HepG2 (cell line): ENCODE results near the gene PTGIS. TPM values are rescaled to one million over a fixed set of nuclear protein-coding genes. Genes with fewer than 3 reads are reported as not detected.

Experiments used
- ATF1 ChIP-seq: IDR thresholded peaks from 2 replicates; pipeline ENCODE4 v1.6.1; 2016; ENCODE audit warnings: mild to moderate bottlenecking, control low read depth
- ATRX ChIP-seq: sonication (generic); formaldehyde crosslinking; IDR thresholded peaks from 2 replicates; pipeline ENCODE4 v1.4.0; 2020; ENCODE audit warnings: missing genetic modification reagents, borderline replicate concordance
- HMGA1 ChIP-seq: sonication (generic); formaldehyde crosslinking; conservative IDR thresholded peaks from 2 replicates; pipeline ENCODE4 v1.4.0; 2020; ENCODE audit warnings: missing genetic modification reagents
- KDM5A ChIP-seq: fragments of 200-600 bp; sonication (generic); IDR thresholded peaks from 2 replicates; pipeline ENCODE4 v1.7.0; 2018; ENCODE audit warnings: antibody characterized with exemption, mild to moderate bottlenecking, low read length, borderline replicate concordance
- MIER2 ChIP-seq: IDR thresholded peaks from 2 replicates; pipeline ENCODE4 v1.6.1; 2016; ENCODE audit warnings: missing biosample characterization, missing genetic modification reagents
- PCBP1 ChIP-seq: fragments of 200-400 bp; formaldehyde crosslinking; IDR thresholded peaks from 2 replicates; pipeline ENCODE4 v1.6.1; 2017; ENCODE audit warnings: mild to moderate bottlenecking, low read depth, low read length, borderline replicate concordance
- RARA ChIP-seq: IDR thresholded peaks from 2 replicates; pipeline ENCODE4 v1.6.1; 2016; ENCODE audit warnings: missing genetic modification reagents, missing compliant biosample characterization
- TOE1 ChIP-seq: sonication (generic); formaldehyde crosslinking; IDR thresholded peaks from 2 replicates; pipeline ENCODE4 v1.4.0; 2020; ENCODE audit warnings: mild to moderate bottlenecking, missing genetic modification reagents
- WIZ ChIP-seq: sonication (generic); formaldehyde crosslinking; IDR thresholded peaks from 2 replicates; pipeline ENCODE4 v1.5.1; 2020; ENCODE audit warnings: mild to moderate bottlenecking, missing genetic modification reagents
- ZBTB7A ChIP-seq: sonication (generic); formaldehyde crosslinking; IDR thresholded peaks from 2 replicates; pipeline ENCODE4 v1.8.0; 2022; ENCODE audit warnings: mild to moderate bottlenecking, missing genetic modification reagents
- ZBTB7B ChIP-seq: sonication (generic); formaldehyde crosslinking; IDR thresholded peaks from 2 replicates; pipeline ENCODE4 v1.4.0; 2020; ENCODE audit warnings: missing genetic modification reagents
- ZNF296 ChIP-seq: sonication (generic); formaldehyde crosslinking; conservative IDR thresholded peaks from 2 replicates; pipeline ENCODE4 v1.5.0; 2020; ENCODE audit warnings: mild to moderate bottlenecking, missing genetic modification reagents
- ZNF709 ChIP-seq: sonication (generic); formaldehyde crosslinking; IDR thresholded peaks from 2 replicates; pipeline ENCODE4 v1.5.0; 2020; ENCODE audit warnings: mild to moderate bottlenecking, missing genetic modification reagents
- ZZZ3 ChIP-seq: sonication (generic); formaldehyde crosslinking; IDR thresholded peaks from 2 replicates; pipeline ENCODE4 v1.4.0; 2020; ENCODE audit warnings: missing genetic modification reagents, mild to moderate bottlenecking, borderline replicate concordance
- polyA plus RNA-seq, 8 experiments: library from polyadenylated mRNA; depleted of rRNA in 3 of 8; stranded (reverse) in 7 of 8; unstranded in 1 of 8; fragments of >200 nt; fragmentation: Illumina TruSeq in 4 of 8; extraction: Trizol in 4 of 8; gene quantifications; 2 replicates each; pipeline versions ENCODE4 v1.2.1 to v1.2.3, GENCODE V29; 2011 to 2016; ENCODE audit warnings: low read depth in 4 of 8, missing spikeins in 1 of 8, mixed read lengths in 1 of 8; ENCODE audit not compliant: insufficient read depth in 1 of 8
- total RNA-seq, 5 experiments: library from RNA; depleted of rRNA; stranded (reverse); fragments of >200 nt; fragmentation: Illumina TruSeq; extraction: Trizol; gene quantifications; 2 replicates each; pipeline ENCODE4 v1.2.3, GENCODE V29; 2016; ENCODE audit warnings: low read depth in 1 of 5
- TF ChIP-seq, protein P1 (sequence below): sonication (generic); formaldehyde crosslinking; IDR thresholded peaks from 2 replicates; pipeline ENCODE4 v1.4.0; 2020; ENCODE audit warnings: missing genetic modification reagents
- TF ChIP-seq, protein P2 (sequence below): sonication (generic); formaldehyde crosslinking; IDR thresholded peaks from 2 replicates; pipeline ENCODE4 v1.8.0; 2022; ENCODE audit warnings: missing genetic modification reagents, low read depth, mild to moderate bottlenecking, borderline replicate concordance
- TF ChIP-seq, protein P3 (sequence below): sonication (generic); formaldehyde crosslinking; IDR thresholded peaks from 2 replicates; pipeline ENCODE4 v1.4.0; 2020; ENCODE audit warnings: low read depth, mild to moderate bottlenecking, missing genetic modification reagents
- TF ChIP-seq, protein P4 (sequence below), 2 experiments: sonication (generic) in 1 of 2; formaldehyde crosslinking in 1 of 2; IDR thresholded peaks; 2 replicates each; pipeline versions ENCODE4 v1.6.1 to v1.9.0; 2014 to 2022; ENCODE audit warnings: antibody characterized with exemption in 1 of 2, borderline replicate concordance in 1 of 2, inconsistent platforms in 1 of 2, low read depth in 1 of 2, missing genetic modification reagents in 1 of 2
- TF ChIP-seq, protein P5 (sequence below): IDR thresholded peaks from 2 replicates; pipeline ENCODE4 v1.6.1; 2016; ENCODE audit warnings: mild to moderate bottlenecking, missing biosample characterization, missing genetic modification reagents

The PTGIS gene
- total and polyA plus RNA-seq, 2 of the 13 experiments (the other 11 are each of a cell fraction or from before 2014, with no cell fraction given): not detected

DNA sequence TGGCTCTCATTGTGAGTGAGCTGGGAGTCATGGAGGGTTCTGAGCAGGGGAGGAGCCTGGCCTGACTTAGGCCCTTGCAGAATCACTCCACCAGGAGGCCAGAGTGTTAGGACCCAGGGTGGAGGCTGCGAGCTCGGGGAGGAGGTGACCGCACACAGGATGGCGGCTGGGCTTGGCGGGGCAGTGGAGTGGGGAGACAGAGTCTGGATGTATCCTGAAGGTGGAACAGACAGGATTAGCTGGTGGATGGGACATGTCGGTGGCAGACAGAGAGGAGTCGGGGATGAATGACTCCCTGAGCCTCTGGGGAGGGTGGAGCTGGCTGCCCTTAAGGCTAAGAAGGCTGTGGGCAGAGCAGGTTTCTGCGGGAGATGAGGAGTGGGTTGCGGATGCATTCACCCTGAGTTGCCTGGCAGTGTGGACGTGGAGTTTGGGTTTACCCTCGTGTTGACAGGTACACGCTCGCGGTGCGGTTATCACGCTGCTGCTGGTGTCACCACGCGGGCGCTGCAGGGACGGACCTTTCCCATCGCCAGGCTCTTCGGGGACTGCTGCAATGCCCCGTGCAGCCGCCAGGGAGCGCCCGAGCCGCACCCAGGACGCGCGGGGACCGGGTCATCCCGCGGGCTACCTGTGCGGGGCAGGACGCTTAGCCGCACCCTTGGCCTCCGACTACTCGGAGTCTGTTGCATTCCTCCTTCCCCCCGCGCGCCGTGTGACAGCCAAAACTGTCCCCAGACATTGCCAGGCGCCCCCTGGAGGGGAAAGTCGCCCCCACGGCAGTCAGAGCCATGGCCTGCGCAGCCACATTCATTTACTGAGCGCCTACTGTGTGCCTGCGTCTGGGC lies 43.0 kb upstream of the PTGIS start (continued):
- TF ChIP-seq, protein P1, sequence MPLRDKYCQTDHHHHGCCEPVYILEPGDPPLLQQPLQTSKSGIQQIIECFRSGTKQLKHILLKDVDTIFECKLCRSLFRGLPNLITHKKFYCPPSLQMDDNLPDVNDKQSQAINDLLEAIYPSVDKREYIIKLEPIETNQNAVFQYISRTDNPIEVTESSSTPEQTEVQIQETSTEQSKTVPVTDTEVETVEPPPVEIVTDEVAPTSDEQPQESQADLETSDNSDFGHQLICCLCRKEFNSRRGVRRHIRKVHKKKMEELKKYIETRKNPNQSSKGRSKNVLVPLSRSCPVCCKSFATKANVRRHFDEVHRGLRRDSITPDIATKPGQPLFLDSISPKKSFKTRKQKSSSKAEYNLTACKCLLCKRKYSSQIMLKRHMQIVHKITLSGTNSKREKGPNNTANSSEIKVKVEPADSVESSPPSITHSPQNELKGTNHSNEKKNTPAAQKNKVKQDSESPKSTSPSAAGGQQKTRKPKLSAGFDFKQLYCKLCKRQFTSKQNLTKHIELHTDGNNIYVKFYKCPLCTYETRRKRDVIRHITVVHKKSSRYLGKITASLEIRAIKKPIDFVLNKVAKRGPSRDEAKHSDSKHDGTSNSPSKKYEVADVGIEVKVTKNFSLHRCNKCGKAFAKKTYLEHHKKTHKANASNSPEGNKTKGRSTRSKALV (CRISPR knock-in tag): peak; percentile 91; the same call in 1 of the 2 replicates
- TF ChIP-seq KDM5A (no peak), ZNF709 (CRISPR knock-in tag) (no peak), ZBTB7B (CRISPR knock-in tag) (peak; percentile 83), ZNF296 (no peak; the same call in 1 of the 2 replicates), RARA (CRISPR knock-in tag) (peak; percentile 79), ATRX (CRISPR knock-in tag) (no peak), TOE1 (CRISPR knock-in tag) (no peak), MIER2 (CRISPR knock-in tag) (peak; percentile 38; the same call in 1 of the 2 replicates), HMGA1 (CRISPR knock-in tag) (no peak), PCBP1 (0 out of 2 replicates have a peak, but pooled peaks have one; percentile 31), WIZ (CRISPR knock-in tag) (peak; percentile 35; the same call in 1 of the 2 replicates), ZZZ3 (CRISPR knock-in tag) (0 out of 2 replicates have a peak, but pooled peaks have one; percentile 27), ATF1 (no peak), ZBTB7A (CRISPR knock-in tag) (no peak)
- TF ChIP-seq, protein P2, sequence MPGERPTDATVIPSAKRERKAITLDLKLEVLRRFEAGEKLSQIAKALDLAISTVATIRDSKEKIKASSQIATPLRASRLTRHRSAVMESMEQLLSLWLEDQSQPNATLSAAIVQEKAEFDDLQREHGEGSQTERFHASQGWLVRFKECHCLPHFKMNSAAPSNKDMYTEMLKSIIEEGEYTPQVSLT: no peak
- TF ChIP-seq, protein P3, sequence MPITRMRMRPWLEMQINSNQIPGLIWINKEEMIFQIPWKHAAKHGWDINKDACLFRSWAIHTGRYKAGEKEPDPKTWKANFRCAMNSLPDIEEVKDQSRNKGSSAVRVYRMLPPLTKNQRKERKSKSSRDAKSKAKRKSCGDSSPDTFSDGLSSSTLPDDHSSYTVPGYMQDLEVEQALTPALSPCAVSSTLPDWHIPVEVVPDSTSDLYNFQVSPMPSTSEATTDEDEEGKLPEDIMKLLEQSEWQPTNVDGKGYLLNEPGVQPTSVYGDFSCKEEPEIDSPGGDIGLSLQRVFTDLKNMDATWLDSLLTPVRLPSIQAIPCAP: no peak
- TF ChIP-seq, protein P4, sequence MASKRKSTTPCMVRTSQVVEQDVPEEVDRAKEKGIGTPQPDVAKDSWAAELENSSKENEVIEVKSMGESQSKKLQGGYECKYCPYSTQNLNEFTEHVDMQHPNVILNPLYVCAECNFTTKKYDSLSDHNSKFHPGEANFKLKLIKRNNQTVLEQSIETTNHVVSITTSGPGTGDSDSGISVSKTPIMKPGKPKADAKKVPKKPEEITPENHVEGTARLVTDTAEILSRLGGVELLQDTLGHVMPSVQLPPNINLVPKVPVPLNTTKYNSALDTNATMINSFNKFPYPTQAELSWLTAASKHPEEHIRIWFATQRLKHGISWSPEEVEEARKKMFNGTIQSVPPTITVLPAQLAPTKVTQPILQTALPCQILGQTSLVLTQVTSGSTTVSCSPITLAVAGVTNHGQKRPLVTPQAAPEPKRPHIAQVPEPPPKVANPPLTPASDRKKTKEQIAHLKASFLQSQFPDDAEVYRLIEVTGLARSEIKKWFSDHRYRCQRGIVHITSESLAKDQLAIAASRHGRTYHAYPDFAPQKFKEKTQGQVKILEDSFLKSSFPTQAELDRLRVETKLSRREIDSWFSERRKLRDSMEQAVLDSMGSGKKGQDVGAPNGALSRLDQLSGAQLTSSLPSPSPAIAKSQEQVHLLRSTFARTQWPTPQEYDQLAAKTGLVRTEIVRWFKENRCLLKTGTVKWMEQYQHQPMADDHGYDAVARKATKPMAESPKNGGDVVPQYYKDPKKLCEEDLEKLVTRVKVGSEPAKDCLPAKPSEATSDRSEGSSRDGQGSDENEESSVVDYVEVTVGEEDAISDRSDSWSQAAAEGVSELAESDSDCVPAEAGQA (IDR thresholded peaks at IDR 0.05; ENCODE audit: low read depth): no peak
- TF ChIP-seq, protein P4 (CRISPR knock-in tag; IDR thresholded peaks at IDR 0.05; ENCODE audit: borderline replicate concordance): 0 out of 2 replicates have a peak, but pooled peaks have one; percentile 40
- TF ChIP-seq, protein P5, sequence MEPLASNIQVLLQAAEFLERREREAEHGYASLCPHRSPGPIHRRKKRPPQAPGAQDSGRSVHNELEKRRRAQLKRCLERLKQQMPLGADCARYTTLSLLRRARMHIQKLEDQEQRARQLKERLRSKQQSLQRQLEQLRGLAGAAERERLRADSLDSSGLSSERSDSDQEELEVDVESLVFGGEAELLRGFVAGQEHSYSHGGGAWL (CRISPR knock-in tag): peak; percentile 96
